ENCODE data around the gene SLC1A2.
A peak's percentile ranks its signal among the peaks of the same experiment; 100 is the strongest.

Gene SLC1A2

GRCh38 chr11:35237860-35238715, 181.3 kb downstream of the SLC1A2 start:
- DNase-seq, result peak in 1 of 2 donors; percentile 25

GRCh38 chr11:35237351-35237750, 182.0 kb downstream of the SLC1A2 start:
- no peaks in the 10 kb centered on the region for H3K27me3 ChIP-seq
- H3K36me3 ChIP-seq, result no peaks in the 10 kb centered on the region
- intact Hi-C loops (cut with DNase I; ENCODE audit: low total_unique reads), result no loop called here
- no peaks in the 10 kb centered on the region for H3K9me3 ChIP-seq
- no peak for DNase-seq
- peaks cover 0 to 9% (median 3%) of the 10 kb centered on the region in 4 donors for H3K4me1 ChIP-seq
- no peak overlapping the region for H3K27ac ChIP-seq
- TF ChIP-seq CTCF (IDR thresholded peaks at IDR 0.05), result no peak
- no peak overlapping the region for H3K4me3 ChIP-seq

More at GRCh38 chr11:35237860-35238715, 181.3 kb downstream of the SLC1A2 start:
- Histone ChIP-seq H3K4me1 (peaks cover 0 to 3% (median under 1%) of the 10 kb centered on the region in 4 donors), H3K27ac (no peak overlapping the region), H3K4me3 (no peak overlapping the region), H3K36me3 (no peaks in the 10 kb centered on the region), H3K27me3 (no peaks in the 10 kb centered on the region), H3K9me3 (no peaks in the 10 kb centered on the region)
- intact Hi-C loops (cut with DNase I; ENCODE audit: low total_unique reads), result no loop called here
- peak; percentile 40 to 51 for TF ChIP-seq CTCF (IDR thresholded peaks at IDR 0.05)

- no peak for TF ChIP-seq CTCF (IDR thresholded peaks at IDR 0.05)
- no peak overlapping the region for H3K4me3 ChIP-seq
- intact Hi-C loops (cut with DNase I; ENCODE audit: low total_unique reads), result no loop called here
- H3K27me3 ChIP-seq, result no peaks in the 10 kb centered on the region
- H3K27ac ChIP-seq, result no peak overlapping the region
- no peak for DNase-seq
- H3K9me3 ChIP-seq, result no peaks in the 10 kb centered on the region
- H3K36me3 ChIP-seq, result peaks cover 0 to 1% (median 0%) of the 10 kb centered on the region in 3 donors
- peaks cover 0 to 10% (median 3%) of the 10 kb centered on the region in 4 donors for H3K4me1 ChIP-seq
Observed at GRCh38 chr11:35236667-35237003, 182.7 kb downstream of the SLC1A2 start.

DNA sequence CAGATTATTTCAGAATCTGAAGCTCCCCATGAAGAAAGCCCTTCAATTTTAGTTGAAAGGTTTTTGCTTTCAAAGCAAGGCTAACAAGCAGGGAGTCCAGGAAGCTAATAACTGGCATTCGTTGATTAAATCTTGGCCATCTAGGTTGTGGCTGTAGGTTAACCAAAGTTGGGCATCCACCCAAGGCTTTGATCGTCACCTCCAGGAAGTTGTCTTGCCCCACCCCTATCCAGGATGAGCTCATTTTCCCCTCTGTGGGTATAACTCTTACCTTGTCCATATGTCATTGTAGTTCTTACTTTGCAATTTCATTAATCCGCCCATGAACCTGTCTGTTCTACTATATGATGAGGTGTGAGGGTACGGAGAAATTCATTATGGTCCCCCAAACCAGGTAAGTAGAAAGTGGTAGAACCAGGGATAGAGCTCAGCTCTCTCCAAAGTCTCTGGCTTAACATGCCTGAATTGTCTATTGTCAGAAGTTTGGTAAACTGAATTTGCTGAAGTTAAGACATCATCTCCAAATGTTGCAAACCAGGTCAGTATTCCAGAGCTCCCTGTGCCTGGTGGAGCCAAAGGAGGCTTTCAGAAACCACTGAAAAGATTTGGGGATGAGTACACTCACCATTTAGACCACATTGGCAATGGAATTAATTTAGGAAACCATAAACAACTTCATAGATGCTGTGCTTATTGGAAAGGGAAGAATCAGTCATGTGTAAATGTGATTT, 183.3 kb downstream of the SLC1A2 start:
- no peak for TF ChIP-seq CTCF (IDR thresholded peaks at IDR 0.05)
- no peak for DNase-seq
- Histone ChIP-seq H3K27ac (no peak overlapping the region), H3K9me3 (no peaks in the 10 kb centered on the region), H3K27me3 (no peaks in the 10 kb centered on the region), H3K4me1 (peaks cover 0 to 10% (median 3%) of the 10 kb centered on the region in 4 donors), H3K36me3 (peaks cover 2 to 6% (median 5%) of the 10 kb centered on the region in 3 donors), H3K4me3 (no peak overlapping the region)
- intact Hi-C loops (cut with DNase I; ENCODE audit: low total_unique reads), result no loop called here

GRCh38 chr11:35235498-35235897, 183.9 kb downstream of the SLC1A2 start:
- DNase-seq, result no peak
- no peak overlapping the region for H3K27ac ChIP-seq
- no peak for TF ChIP-seq CTCF (IDR thresholded peaks at IDR 0.05)
- intact Hi-C loops (cut with DNase I; ENCODE audit: low total_unique reads), result no loop called here
- H3K4me1 ChIP-seq, result peaks cover 0 to 10% (median 3%) of the 10 kb centered on the region in 4 donors
- no peak overlapping the region for H3K4me3 ChIP-seq
- no peaks in the 10 kb centered on the region for H3K27me3 ChIP-seq
- H3K9me3 ChIP-seq, result no peaks in the 10 kb centered on the region
- peaks cover 8 to 12% (median 11%) of the 10 kb centered on the region in 3 donors for H3K36me3 ChIP-seq

Data from tibial artery (tissue), 4 donors.